Coronary artery (tissue), 2 donors: ENCODE measurements around the gene CUX1.
"Not testable (repeated sequence)": the region's sequence is repeated elsewhere in the genome, so short reads cannot be mapped to it uniquely, and the experiment has no call there.

ENCODE experiments used
- DNase-seq: peaks from one replicate; pipeline ENCODE4 v3.0.0-alpha.2; 2017; ENCODE audit warnings: low spot score
- H3K27ac ChIP-seq, 2 donors: fragments of 200-600 bp; sonication (generic); one replicate each; pipeline ENCODE4 v1.5.1; 2016 to 2019
- H3K4me3 ChIP-seq: fragments of 200-600 bp; sonication (generic); 2 replicates; pipeline ENCODE4 v1.5.1; 2016; ENCODE audit warnings: mild to moderate bottlenecking, moderate library complexity
- CTCF ChIP-seq: fragments of 200-600 bp; sonication (generic); IDR thresholded peaks from one replicate; pipeline ENCODE4 v1.5.1; 2019; ENCODE audit warnings: antibody characterized with exemption

CUX1 gene

GRCh38 chr7:101915000-101915399 is 97.6 kb downstream of the CUX1 start:
- Histone ChIP-seq H3K4me3 (no peak overlapping the region), H3K27ac (no peak overlapping the region)
- no peak for DNase-seq

GRCh38 chr7:101916041-101916800 is 98.8 kb downstream of the CUX1 start:
- DNase-seq: no peak
- no peak for TF ChIP-seq CTCF
- Histone ChIP-seq H3K4me3 (no peak overlapping the region), H3K27ac (no peak overlapping the region)

More at GRCh38 chr7:101915000-101915399, 97.6 kb downstream of the CUX1 start:
- TF ChIP-seq CTCF: no peak

- DNase-seq: no peak
- Histone ChIP-seq H3K4me3 (no peak overlapping the region), H3K27ac (no peak overlapping the region)
- TF ChIP-seq CTCF: no peak
Observed at GRCh38 chr7:101916876-101917275, 99.5 kb downstream of the CUX1 start.

GRCh38 chr7:101917566-101917965 is 100.1 kb downstream of the CUX1 start:
- no peak for DNase-seq
- no peak overlapping the region for H3K27ac ChIP-seq
- TF ChIP-seq CTCF: no peak
- H3K4me3 ChIP-seq: no peak overlapping the region

- TF ChIP-seq CTCF: no peak
- no peak overlapping the region for H3K27ac ChIP-seq
- no peak for DNase-seq
- H3K4me3 ChIP-seq: no peak overlapping the region
Observed at GRCh38 chr7:101918426-101918825, 101.0 kb downstream of the CUX1 start.

- H3K4me3 ChIP-seq: no peak overlapping the region
- TF ChIP-seq CTCF: no peak
- no peak overlapping the region for H3K27ac ChIP-seq
- DNase-seq: no peak
Observed at GRCh38 chr7:101919363-101920115, 102.1 kb downstream of the CUX1 start.

- no peak for DNase-seq
- no peak for TF ChIP-seq CTCF
- Histone ChIP-seq H3K27ac (no peak overlapping the region), H3K4me3 (no peak overlapping the region)
Observed at GRCh38 chr7:101921061-101921460, 103.6 kb downstream of the CUX1 start.

- not testable (repeated sequence) for H3K4me3 ChIP-seq, DNase-seq
- peak overlapping the region; percentile 87 to 93 for H3K27ac ChIP-seq
Observed at GRCh38 chr7:101921546-101922489, 104.4 kb downstream of the CUX1 start.
